Body of pancreas (tissue), 4 donors: ENCODE results near the gene NPIPA8. TPM values are rescaled to one million over a fixed set of nuclear protein-coding genes. Genes with fewer than 3 reads are reported as not detected.
"Not testable (repeated sequence)": the region's sequence is repeated elsewhere in the genome, so short reads cannot be mapped to it uniquely, and the experiment has no call there.

Experiments used
- ATAC-seq: fragments of 150-250 bp; one replicate; pipeline ENCODE4 v1.9.1; 2016
- DNase-seq, 4 donors: peaks; one replicate each; pipeline ENCODE4 v3.0.0-alpha.2; 2019
- H3K27ac ChIP-seq, 4 donors: fragments of 200-600 bp; sonication (generic); 1 replicate in 3 of 4; 2 replicates in 1 of 4; pipeline versions ENCODE4 v1.5.1 to v1.6.1; 2016 to 2019; ENCODE audit warnings: mild to moderate bottlenecking in 1 of 4, mixed read lengths in 1 of 4, moderate library complexity in 1 of 4
- H3K27me3 ChIP-seq, 2 donors: fragments of 200-600 bp; sonication (generic); one replicate each; pipeline ENCODE4 v1.6.0; 2016; ENCODE audit warnings: mild to moderate bottlenecking in 1 of 2
- H3K36me3 ChIP-seq, 2 donors: fragments of 200-600 bp; sonication (generic); replicated peaks in 1 of 2; 2 replicates each; pipeline ENCODE4 v1.5.1; 2016; ENCODE audit warnings: low read depth in 2 of 2; ENCODE audit not compliant: insufficient read depth in 1 of 2
- H3K4me1 ChIP-seq: fragments of 200-600 bp; sonication (generic); one replicate; pipeline ENCODE4 v1.6.0; 2016
- H3K4me3 ChIP-seq, 2 donors: fragments of 200-600 bp; sonication (generic); 1 replicate in 1 of 2; 2 replicates in 1 of 2; pipeline ENCODE4 v1.5.1; 2016 to 2019
- H3K9me3 ChIP-seq, 3 donors: fragments of 200-600 bp; sonication (generic); 1 replicate in 2 of 3; 2 replicates in 1 of 3; pipeline ENCODE4 v1.5.1; 2016
- WGBS, 2 donors: methylation state at CpG; one replicate each; pipeline ENCODE4 v1.1.5; 2017; 5-methylcytosine and 5-hydroxymethylcytosine counted together
- intact Hi-C: fragments of 100-400 bp; cut with DNase I; formaldehyde crosslinking; loops from one replicate; pipeline ENCODE4 v1.15.1; 2023
- total RNA-seq, 2 donors: library from RNA; depleted of rRNA; stranded (reverse); fragments of >200 nt; gene quantifications; one replicate each; pipeline ENCODE4 v1.1.0, GENCODE V29; 2016

The NPIPA8 gene
- total RNA-seq = not detected

GRCh38 chr16:18336636-18337035 is at the start of gene NPIPA8:
TSS of gene NPIPA8 (minus strand) at chr16:18336736. CDS start at chr16:18332662, 4,074 bp downstream.
- ATAC-seq, H3K9me3 ChIP-seq, H3K27me3 ChIP-seq, H3K36me3 ChIP-seq, H3K4me1 ChIP-seq, intact Hi-C loops, DNase-seq, H3K4me3 ChIP-seq, H3K27ac ChIP-seq: not testable (repeated sequence)
- no CpG with 5 or more reads among the region's 21 CpGs for WGBS, 2 donors

DNA sequence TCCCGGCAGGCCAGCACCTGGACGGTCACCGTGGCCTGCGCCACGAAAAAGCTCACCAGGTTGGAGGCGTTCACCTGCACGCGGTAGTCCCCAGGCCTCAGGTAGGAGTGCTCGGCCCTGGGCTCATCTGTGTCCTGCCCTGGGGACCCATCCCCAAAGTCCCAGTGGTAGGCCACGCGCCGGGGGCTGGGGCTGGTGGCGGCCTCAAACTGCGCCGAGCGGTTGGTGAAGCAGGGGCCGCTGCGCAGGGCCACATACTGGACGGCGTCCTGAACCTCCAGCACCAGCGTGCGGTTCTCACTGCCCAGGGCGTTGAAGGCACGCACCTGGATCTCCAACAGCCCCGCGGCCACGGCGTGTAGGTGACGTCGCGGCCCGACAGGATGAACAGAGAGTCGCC is 48.7 kb upstream of the NPIPA8 start:
- ATAC-seq, DNase-seq, H3K27me3 ChIP-seq, H3K9me3 ChIP-seq, H3K36me3 ChIP-seq, intact Hi-C loops, H3K4me3 ChIP-seq, H3K27ac ChIP-seq, H3K4me1 ChIP-seq: not testable (repeated sequence)
- WGBS, 2 donors = 96% methylated on average over 16 of the region's 33 CpGs; no CpG with 5 or more reads in 1 of the 2 donors

DNA sequence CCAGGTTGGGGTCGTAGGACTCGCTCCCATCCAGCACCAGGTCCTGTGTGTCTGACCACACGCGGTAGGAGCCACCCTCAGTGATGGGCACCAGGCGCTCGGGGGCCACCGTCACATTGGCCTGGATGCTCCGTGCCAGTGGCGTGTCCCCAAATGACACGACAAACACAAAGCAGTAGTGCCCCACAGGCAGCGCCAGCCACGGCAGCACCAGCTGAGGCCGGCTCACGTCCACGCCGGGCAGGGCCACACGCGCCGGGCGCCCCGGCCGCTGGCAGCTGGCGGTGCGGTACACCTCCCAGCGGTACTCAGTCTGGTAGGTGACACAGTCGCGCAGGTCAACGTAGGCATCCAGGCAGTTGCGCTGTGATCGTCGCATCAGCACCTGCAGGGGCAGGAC is 48.3 kb upstream of the NPIPA8 start:
- H3K9me3 ChIP-seq, H3K4me3 ChIP-seq, ATAC-seq, H3K27me3 ChIP-seq, H3K4me1 ChIP-seq, DNase-seq, intact Hi-C loops, H3K27ac ChIP-seq, H3K36me3 ChIP-seq: not testable (repeated sequence)
- WGBS, 2 donors = no CpG with 5 or more reads among the region's 31 CpGs

DNA sequence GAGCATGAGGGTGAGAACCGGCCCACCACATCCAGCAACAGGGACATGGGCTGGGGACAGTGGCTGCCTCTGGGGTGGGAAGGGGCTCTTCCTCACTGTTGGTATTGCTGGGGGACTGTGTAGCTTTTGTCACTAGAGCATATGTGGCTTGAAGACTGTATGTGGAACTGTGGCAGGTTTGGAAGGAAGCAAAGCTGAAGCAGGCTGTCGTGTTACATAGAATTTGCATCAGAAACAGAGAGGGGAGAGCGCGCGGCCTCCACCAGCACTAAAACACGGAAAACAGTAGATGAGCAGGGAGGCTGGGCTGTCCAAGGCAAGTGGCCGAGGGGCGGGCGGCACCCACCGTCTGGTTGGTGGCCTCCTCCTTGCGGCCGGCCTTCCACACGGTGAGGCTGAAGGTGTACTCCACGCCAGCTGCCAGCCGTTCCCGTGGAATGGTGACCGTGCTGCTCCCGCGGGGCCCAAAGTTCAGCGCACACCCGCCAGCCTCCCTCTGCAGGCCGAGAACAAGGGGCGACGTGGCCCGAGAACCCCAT is 47.6 kb upstream of the NPIPA8 start:
- H3K4me1 ChIP-seq, H3K36me3 ChIP-seq, DNase-seq, H3K27me3 ChIP-seq, H3K27ac ChIP-seq, ATAC-seq, H3K9me3 ChIP-seq, intact Hi-C loops, H3K4me3 ChIP-seq: not testable (repeated sequence)
- 86% methylated on average over 13 of the region's 25 CpGs; no CpG with 5 or more reads in 1 of the 2 donors for WGBS, 2 donors

GRCh38 chr16:18382696-18383095 is 46.2 kb upstream of the NPIPA8 start:
- H3K9me3 ChIP-seq, H3K4me1 ChIP-seq, H3K4me3 ChIP-seq, H3K27me3 ChIP-seq, H3K36me3 ChIP-seq, intact Hi-C loops, H3K27ac ChIP-seq, DNase-seq, ATAC-seq: not testable (repeated sequence)
- 90% methylated on average over 13 of the region's 28 CpGs; no CpG with 5 or more reads in 1 of the 2 donors for WGBS, 2 donors

- WGBS, 2 donors = no CpG with 5 or more reads among the region's 22 CpGs
- H3K36me3 ChIP-seq, intact Hi-C loops, H3K27ac ChIP-seq, DNase-seq, H3K4me1 ChIP-seq, H3K27me3 ChIP-seq, H3K9me3 ChIP-seq, H3K4me3 ChIP-seq, ATAC-seq: not testable (repeated sequence)
Observed at GRCh38 chr16:18347742-18348141, 11.2 kb upstream of the NPIPA8 start.

DNA sequence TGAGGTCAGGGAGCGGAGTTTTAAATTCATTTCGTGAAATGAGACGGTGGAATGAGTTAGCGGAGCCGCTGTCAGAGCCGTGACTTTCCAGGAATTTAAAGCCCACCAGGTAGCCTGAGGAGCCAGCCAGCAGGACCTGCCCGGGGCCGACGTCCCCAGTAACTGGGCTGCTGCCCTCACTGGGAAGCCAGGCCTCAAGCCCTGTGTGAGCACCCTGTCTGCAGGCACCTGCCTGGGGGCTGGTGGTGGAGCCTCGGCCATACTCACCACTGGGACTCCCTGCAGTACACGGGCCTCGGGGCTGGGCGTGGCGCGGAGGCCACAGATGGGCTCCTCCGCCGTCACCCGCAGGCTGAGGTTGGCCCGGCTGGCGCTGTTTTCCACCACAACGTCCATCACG is 10.5 kb upstream of the NPIPA8 start:
- H3K27me3 ChIP-seq, DNase-seq, intact Hi-C loops, H3K4me3 ChIP-seq, H3K27ac ChIP-seq, H3K9me3 ChIP-seq, H3K36me3 ChIP-seq, H3K4me1 ChIP-seq, ATAC-seq: not testable (repeated sequence)
- 80% methylated on average over 2 of the region's 22 CpGs; no CpG with 5 or more reads in 1 of the 2 donors for WGBS, 2 donors

DNA sequence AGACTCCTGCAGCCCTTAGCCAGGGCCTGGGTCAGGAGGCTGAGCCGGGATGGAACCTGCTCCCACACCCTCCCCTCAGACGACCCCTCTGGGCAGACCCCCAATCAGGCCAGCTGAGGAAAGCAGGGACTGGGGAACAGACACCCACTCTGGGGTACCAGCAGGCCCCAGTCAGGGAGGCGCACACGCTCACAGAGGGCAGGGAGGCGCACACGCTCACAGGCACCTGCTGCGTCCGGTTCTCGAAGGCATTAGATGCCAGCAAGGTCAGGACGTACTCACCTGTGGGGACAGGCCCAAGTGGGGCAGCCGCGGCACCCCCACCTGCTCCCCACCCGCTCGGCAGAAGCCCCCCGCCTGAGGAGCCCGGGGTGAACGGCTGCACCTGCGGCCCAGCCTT is 8.1 kb upstream of the NPIPA8 start:
- H3K27me3 ChIP-seq, H3K27ac ChIP-seq, H3K9me3 ChIP-seq, H3K36me3 ChIP-seq, H3K4me1 ChIP-seq, H3K4me3 ChIP-seq, intact Hi-C loops, ATAC-seq, DNase-seq: not testable (repeated sequence)
- WGBS, 2 donors = no CpG with 5 or more reads among the region's 18 CpGs

DNA sequence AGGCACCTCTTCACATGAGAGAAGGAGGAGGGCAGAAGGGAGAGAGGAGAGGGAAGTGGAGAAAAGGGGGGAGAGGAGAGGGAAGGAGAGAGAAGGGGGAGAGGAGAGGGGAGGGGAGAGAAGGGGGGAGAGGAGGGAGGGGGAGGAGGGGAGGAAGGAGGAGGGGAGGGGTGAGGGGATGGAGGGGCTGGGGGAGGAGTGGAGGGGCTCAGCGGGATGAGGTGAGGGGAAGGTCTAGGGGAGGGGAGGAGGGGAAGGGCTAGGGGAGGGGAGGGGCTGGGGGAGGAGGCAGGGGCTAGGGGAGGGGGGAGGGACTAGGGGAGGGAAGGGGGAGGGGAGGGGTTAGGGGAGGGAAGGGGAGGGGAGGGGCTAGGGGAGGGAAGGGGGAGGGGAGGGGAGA is 5.5 kb upstream of the NPIPA8 start:
- DNase-seq, ATAC-seq, H3K4me1 ChIP-seq, H3K9me3 ChIP-seq, intact Hi-C loops, H3K4me3 ChIP-seq, H3K27me3 ChIP-seq, H3K36me3 ChIP-seq, H3K27ac ChIP-seq: not testable (repeated sequence)
- WGBS, 2 donors = no CpG with 5 or more reads among the region's 1 CpG

DNA sequence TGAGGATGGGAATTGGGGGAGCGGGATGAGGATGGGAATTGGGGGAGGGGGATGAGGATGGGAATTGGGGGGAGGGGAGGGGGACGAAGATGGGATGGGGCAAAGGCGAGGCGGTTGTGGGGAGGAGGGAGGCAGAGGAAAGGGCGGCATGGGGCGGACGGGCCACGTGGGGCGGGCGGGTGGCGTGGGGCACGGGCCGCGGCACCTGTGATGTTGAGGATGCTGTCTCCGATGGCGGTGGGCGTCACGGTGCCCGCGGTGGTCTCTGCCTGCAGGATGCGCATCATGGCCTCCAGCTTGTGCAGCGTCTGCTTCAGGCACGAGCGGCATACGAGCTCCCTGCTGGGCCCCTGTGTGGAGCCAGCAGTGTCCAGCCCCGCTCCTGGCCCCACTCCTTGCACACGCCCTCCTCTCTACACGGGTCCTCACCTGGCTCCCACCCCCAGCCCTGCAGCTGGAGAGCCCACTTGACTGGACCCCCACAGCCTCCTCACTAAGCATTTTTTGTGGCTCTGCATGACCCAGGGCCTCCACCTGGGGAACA is 5.0 kb upstream of the NPIPA8 start:
- DNase-seq, ATAC-seq, H3K9me3 ChIP-seq, H3K27ac ChIP-seq, intact Hi-C loops, H3K27me3 ChIP-seq, H3K36me3 ChIP-seq, H3K4me3 ChIP-seq, H3K4me1 ChIP-seq: not testable (repeated sequence)
- WGBS, 2 donors = no CpG with 5 or more reads among the region's 28 CpGs

- H3K9me3 ChIP-seq, intact Hi-C loops, H3K27me3 ChIP-seq, H3K36me3 ChIP-seq, DNase-seq, H3K4me3 ChIP-seq, H3K27ac ChIP-seq, ATAC-seq, H3K4me1 ChIP-seq: not testable (repeated sequence)
- WGBS, 2 donors = 95% methylated on average over 7 of the region's 24 CpGs; no CpG with 5 or more reads in 1 of the 2 donors
Observed at GRCh38 chr16:18339210-18339609, 2.7 kb upstream of the NPIPA8 start.

- no CpG with 5 or more reads among the region's 6 CpGs for WGBS, 2 donors
- H3K36me3 ChIP-seq, intact Hi-C loops, H3K27me3 ChIP-seq, H3K9me3 ChIP-seq, H3K4me3 ChIP-seq, ATAC-seq, H3K4me1 ChIP-seq, DNase-seq, H3K27ac ChIP-seq: not testable (repeated sequence)
Observed at GRCh38 chr16:18311811-18312210, 24.7 kb downstream of the NPIPA8 start.
